KMS-11 (cell line): ENCODE results near the gene UPK1B.

Experiments
- H2AFZ ChIP-seq: fragments of 200-600 bp; sonication (generic); 2 replicates; pipeline ENCODE4 v1.6.1; 2016; ENCODE audit warnings: antibody characterized with exemption, mixed run types, low read depth
- H3K27ac ChIP-seq: fragments of 200-600 bp; sonication (generic); 2 replicates; pipeline ENCODE4 v1.6.1; 2016; ENCODE audit warnings: mild to moderate bottlenecking, mixed run types
- H3K27me3 ChIP-seq: fragments of 200-600 bp; sonication (generic); 2 replicates; pipeline ENCODE4 v1.6.1; 2017; ENCODE audit warnings: mild to moderate bottlenecking, low read depth, mixed run types, moderate library complexity; ENCODE audit not compliant: insufficient read depth
- H3K36me3 ChIP-seq: fragments of 200-600 bp; sonication (generic); 2 replicates; pipeline ENCODE4 v1.6.1; 2017; ENCODE audit warnings: mild to moderate bottlenecking, mixed run types; ENCODE audit not compliant: insufficient read depth
- H3K4me1 ChIP-seq: fragments of 200-600 bp; sonication (generic); 2 replicates; pipeline ENCODE4 v1.6.1; 2016; ENCODE audit warnings: mild to moderate bottlenecking, low read depth, mixed run types; ENCODE audit not compliant: poor library complexity, severe bottlenecking
- H3K4me2 ChIP-seq: fragments of 200-600 bp; sonication (generic); 2 replicates; pipeline ENCODE4 v1.7.0; 2016; ENCODE audit warnings: mild to moderate bottlenecking, mixed run types
- H3K4me3 ChIP-seq: fragments of 200-600 bp; sonication (generic); IDR thresholded peaks from 2 replicates; pipeline ENCODE4 v1.6.1; 2017; ENCODE audit warnings: low read depth, low read length, mixed read lengths; ENCODE audit not compliant: insufficient read depth
- H3K79me2 ChIP-seq: fragments of 200-600 bp; sonication (generic); 2 replicates; pipeline ENCODE4 v1.6.1; 2016; ENCODE audit warnings: low read depth, mixed run types; ENCODE audit not compliant: insufficient read depth
- H3K9ac ChIP-seq: fragments of 200-600 bp; sonication (generic); 2 replicates; pipeline ENCODE4 v1.6.1; 2016; ENCODE audit warnings: mild to moderate bottlenecking, mixed run types
- H4K20me1 ChIP-seq: fragments of 200-600 bp; sonication (generic); 2 replicates; pipeline ENCODE4 v1.6.1; 2016; ENCODE audit warnings: mild to moderate bottlenecking, mixed run types; ENCODE audit not compliant: insufficient read depth
- CTCF ChIP-seq: fragments of 200-600 bp; sonication (generic); conservative IDR thresholded peaks from 2 replicates; pipeline ENCODE4 v1.6.1; 2017; ENCODE audit warnings: low read depth, mild to moderate bottlenecking, antibody characterized with exemption, low read length, moderate library complexity, mixed read lengths

Gene UPK1B

GRCh38 chr3:119181765-119182164, 8.4 kb downstream of the UPK1B start:
- no peak for TF ChIP-seq CTCF
- H3K4me3 ChIP-seq: no peak overlapping the region
- no peaks in the 10 kb centered on the region for H3K27me3 ChIP-seq
- H4K20me1 ChIP-seq: no peaks in the 10 kb centered on the region
- no peaks in the 10 kb centered on the region for H3K4me1 ChIP-seq
- H3K79me2 ChIP-seq: no peaks in the 10 kb centered on the region
- no peak overlapping the region for H3K4me2 ChIP-seq
- H2AFZ ChIP-seq: no peak overlapping the region
- H3K36me3 ChIP-seq: no peaks in the 10 kb centered on the region
- no peak overlapping the region for H3K9ac ChIP-seq
- H3K27ac ChIP-seq: no peak overlapping the region

GRCh38 chr3:119184111-119184510, 10.7 kb downstream of the UPK1B start:
- Histone ChIP-seq H3K27me3 (no peaks in the 10 kb centered on the region), H3K4me2 (no peak overlapping the region), H3K79me2 (no peaks in the 10 kb centered on the region), H4K20me1 (no peaks in the 10 kb centered on the region), H2AFZ (no peak overlapping the region), H3K27ac (no peak overlapping the region), H3K9ac (no peak overlapping the region), H3K36me3 (no peaks in the 10 kb centered on the region), H3K4me3 (no peak overlapping the region), H3K4me1 (no peaks in the 10 kb centered on the region)
- no peak for TF ChIP-seq CTCF

GRCh38 chr3:119184796-119185570, 11.6 kb downstream of the UPK1B start:
- no peaks in the 10 kb centered on the region for H3K27me3 ChIP-seq
- H3K36me3 ChIP-seq: no peaks in the 10 kb centered on the region
- H3K4me3 ChIP-seq: no peak overlapping the region
- H3K27ac ChIP-seq: no peak overlapping the region
- no peak for TF ChIP-seq CTCF
- no peak overlapping the region for H2AFZ ChIP-seq
- H3K9ac ChIP-seq: no peak overlapping the region
- no peaks in the 10 kb centered on the region for H3K79me2 ChIP-seq
- no peaks in the 10 kb centered on the region for H3K4me1 ChIP-seq
- H3K4me2 ChIP-seq: no peak overlapping the region
- no peaks in the 10 kb centered on the region for H4K20me1 ChIP-seq

GRCh38 chr3:119187266-119187665, 13.9 kb downstream of the UPK1B start:
- no peak overlapping the region for H3K9ac ChIP-seq
- no peak overlapping the region for H2AFZ ChIP-seq
- no peaks in the 10 kb centered on the region for H3K27me3 ChIP-seq
- H3K36me3 ChIP-seq: no peaks in the 10 kb centered on the region
- no peak overlapping the region for H3K4me2 ChIP-seq
- no peak overlapping the region for H3K4me3 ChIP-seq
- no peaks in the 10 kb centered on the region for H3K79me2 ChIP-seq
- H4K20me1 ChIP-seq: no peaks in the 10 kb centered on the region
- no peak for TF ChIP-seq CTCF
- H3K4me1 ChIP-seq: no peaks in the 10 kb centered on the region
- no peak overlapping the region for H3K27ac ChIP-seq
